Stimulated activated CD8-positive, alpha-beta memory T cell treated with anti-CD3 and anti-CD28 coated beads, Interleukin-15, amount 100 ng/mL, for 48 hours (primary cell): Measurements from ENCODE around the gene MRPS25.
"Not testable (repeated sequence)": the region's sequence is repeated elsewhere in the genome, so short reads cannot be mapped to it uniquely, and the experiment has no call there.

Experiments used
- DNase-seq, 2 donors: peaks; one replicate each; pipeline ENCODE4 v3.0.0-alpha.2; 2020; ENCODE audit warnings: low read depth in 2 of 2

Gene MRPS25

DNA sequence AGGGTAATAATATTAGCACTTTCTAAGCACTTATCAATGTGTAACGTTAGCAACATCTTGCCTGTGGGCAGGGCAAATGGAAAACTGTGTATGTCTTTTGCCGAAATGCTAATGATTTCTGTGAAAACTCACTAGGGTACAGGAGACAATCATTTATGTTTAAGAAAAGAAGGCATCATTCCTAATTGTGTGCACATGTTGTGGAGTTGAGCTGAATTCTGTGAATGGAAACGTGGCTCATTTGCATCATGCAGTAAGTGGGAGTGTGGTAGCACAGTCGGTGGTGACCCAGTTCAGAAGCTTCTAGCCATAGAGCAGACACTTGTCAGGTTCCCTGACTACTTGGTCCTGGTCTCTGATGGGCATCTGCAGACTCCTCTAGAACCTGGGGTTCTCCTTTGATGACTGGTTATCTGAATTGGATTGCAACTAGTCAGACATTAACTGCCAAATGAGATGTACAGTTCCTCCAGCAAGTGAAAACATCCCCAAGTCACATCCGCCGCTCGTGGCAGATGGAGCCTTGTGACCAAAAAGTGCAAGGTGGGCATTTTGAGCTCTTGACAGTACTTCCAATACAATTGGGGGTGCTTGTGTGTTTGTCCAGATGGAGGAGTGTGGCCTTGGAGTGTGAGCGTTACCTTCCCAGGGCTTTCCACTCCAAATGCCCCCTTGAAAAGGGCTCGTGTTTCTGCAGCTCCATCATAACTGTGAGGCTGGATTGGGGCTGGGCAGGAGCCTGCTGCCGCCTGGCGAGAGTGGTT is 21.5 kb downstream of the MRPS25 start:
- no peak for DNase-seq

DNA sequence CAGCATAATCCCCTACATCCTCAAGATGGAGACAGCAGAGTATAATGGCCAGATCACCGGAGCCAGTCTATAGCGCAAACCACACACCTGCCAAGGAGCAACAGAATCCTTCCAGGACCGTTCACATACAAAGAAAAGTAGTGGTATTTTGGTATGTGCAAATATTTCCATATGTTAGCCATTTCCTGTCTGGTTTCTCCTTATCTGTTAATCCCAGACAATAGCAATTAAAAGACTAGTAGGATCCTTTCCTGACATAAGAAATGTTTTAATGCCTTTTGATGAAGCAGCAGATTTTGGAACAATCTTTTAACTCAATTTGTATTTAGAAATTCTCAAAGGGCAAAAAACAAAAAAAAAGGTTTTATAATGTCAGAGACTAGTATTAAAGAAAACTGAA is 22.2 kb downstream of the MRPS25 start:
- no peak for DNase-seq

DNA sequence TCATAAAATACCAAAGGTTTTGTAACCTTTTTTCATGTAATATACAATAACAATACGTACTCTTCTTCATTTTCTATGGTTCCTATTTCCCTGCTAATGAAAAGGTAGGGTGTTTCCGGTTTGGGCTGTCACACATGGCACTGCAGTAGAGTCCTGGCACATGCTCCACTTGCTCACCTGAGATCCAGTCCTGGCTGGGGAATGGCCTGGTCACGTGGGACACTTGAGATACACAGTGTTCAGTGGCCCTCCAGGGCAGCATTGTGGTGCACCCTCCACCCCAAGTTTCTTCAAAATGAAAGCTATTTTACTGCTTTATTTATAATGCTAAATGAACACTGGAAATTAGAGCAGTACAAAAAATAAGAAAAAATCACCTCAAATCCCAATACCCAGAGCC is 23.2 kb downstream of the MRPS25 start:
- DNase-seq, result no peak

DNA sequence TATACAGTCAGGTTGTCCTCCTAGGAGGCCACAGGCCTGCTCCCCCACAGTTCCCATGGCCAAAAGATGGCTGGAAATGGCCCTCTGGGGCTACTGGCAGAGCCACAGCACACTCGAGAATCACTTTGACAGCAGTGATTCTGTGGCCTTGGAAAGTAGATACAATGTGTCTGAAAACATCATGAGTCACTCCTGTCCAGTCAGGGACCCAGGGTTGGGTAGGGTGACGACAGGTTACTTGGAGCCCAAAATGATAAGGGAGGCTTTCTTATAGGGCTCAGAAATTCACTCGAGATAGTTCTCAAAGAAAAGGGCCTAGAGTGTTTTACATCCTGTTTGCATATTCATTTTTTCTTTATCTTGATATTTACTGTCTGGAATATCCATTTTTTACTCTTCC is 24.3 kb downstream of the MRPS25 start:
- DNase-seq, result no peak

DNA sequence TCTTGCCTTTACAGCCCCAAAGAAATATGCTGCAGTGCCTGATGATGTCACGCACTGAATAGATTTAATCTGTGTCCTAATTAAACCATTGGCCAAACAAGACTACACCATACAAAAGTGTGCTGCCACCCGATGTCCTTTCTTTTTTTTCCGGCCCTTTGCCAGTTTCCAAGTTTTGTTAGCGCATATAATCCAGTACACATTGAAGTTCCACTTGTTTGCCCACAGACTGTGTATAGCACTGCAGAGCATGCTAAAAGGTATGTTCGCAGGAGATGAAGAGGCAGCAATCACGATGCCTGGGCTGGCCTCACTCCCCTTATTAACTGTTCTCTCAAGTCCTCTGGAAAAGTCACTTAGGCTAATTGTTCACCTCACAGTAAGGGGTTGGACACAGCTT is 26.8 kb downstream of the MRPS25 start:
- DNase-seq, result no peak

- DNase-seq, result no peak
Observed at GRCh38 chr3:15033103-15033502, 32.0 kb downstream of the MRPS25 start.

GRCh38 chr3:15032650-15033049 is 32.5 kb downstream of the MRPS25 start:
- DNase-seq, result no peak

GRCh38 chr3:15029625-15030024 is 35.5 kb downstream of the MRPS25 start:
- no peak for DNase-seq

DNA sequence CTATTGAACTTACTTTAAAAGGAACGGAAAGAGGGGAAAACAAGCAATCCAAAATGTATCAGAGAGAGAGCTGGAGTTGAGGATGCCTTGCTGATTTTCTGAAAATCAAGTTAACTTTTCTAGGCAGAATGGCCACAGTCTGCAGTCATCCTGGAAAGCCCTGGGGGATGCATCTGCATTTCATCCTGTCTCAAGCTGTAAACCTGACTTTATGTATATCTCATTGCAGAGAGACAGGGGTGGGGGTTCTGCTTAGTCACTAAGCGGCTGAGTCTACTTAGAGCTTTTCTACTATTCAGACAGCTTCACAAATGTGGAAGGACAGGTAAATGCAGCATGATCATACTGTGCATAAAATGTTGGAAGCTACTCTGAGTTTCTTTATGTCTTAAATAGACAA is 41.4 kb downstream of the MRPS25 start:
- DNase-seq, result no peak

- no peak for DNase-seq
Observed at GRCh38 chr3:15023249-15023648, 41.9 kb downstream of the MRPS25 start.

- DNase-seq, result no peak
Observed at GRCh38 chr3:15017191-15017590, 47.9 kb downstream of the MRPS25 start.

DNA sequence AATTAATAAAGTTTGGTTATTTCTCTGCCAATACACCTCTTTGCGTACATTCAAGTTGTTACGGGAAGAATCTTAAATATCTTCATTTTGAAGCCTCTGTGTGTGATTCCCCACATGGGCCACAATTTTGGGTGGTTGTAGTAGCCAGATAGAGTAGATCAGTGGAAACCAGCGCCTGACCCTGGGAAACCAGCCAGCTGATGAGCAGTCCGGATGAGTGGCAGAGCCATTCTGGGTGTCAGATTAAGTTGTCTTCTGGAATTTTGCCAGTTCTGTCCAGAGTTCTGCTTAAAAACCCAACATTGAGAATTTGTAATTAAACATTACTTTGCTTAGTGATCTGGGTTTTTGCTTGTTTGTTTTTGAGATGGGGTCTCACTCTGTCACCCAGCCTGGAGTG is 49.7 kb downstream of the MRPS25 start:
- DNase-seq, result no peak

- DNase-seq, result no peak
Observed at GRCh38 chr3:15014606-15015328, 50.3 kb downstream of the MRPS25 start.

DNA sequence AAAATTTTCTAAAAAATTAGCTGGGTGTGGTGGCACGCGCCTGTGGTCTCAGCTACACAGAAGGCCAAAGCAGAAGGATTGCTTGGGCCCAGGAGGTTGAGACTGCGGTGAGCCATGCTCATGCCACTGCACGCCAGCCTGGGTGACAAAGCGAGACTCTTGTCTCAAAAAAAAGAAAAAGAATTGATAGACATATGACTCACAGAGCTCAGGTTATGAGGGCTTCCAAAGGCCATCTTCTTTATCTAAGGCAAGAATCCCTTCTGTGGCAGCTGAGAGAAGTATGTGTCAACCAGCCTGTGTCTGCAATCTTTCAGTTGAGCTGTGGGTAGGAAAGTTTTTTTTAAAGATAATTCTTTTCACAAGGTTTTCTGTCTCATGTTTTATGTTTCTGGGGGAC is 53.9 kb downstream of the MRPS25 start:
- peak in 1 of 2 donors; percentile 6 for DNase-seq

DNA sequence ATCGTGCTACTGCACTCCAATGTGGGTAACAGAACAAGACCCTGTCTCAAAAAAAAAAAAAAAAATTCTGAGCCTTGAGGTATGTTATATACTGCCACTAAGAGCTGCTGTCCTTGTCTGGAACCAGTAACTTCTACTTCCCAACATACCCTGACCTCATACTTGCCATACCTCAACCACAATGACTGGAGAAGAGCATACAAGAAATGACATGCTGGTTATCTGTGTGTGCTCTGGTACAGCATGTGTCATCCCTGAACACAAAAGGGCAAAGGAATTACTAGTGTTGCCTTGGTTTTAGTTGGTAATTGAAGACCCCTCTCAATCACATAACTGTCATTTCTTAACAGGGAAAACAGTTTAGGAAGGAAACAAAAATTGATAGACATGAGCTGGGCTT is 54.5 kb downstream of the MRPS25 start:
- DNase-seq, result no peak

DNA sequence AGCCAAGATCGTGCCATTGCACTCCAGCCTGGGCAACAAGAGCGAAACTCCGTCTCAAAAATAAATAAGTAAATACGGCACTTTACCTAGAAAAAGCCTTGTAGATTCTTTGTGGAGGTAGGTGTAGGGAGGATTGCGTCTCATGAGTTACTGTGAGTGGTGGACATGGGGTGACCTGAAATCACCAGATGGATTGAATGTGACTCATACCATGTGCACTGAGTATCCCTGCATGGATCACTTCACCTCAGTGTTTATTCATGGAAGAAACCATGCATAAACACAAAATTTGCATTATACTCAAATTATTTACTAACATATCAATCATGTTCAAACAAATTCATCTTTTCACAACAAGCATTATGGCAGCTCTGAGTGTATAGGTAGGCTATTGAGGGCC is 55.9 kb downstream of the MRPS25 start:
- DNase-seq, result no peak

DNA sequence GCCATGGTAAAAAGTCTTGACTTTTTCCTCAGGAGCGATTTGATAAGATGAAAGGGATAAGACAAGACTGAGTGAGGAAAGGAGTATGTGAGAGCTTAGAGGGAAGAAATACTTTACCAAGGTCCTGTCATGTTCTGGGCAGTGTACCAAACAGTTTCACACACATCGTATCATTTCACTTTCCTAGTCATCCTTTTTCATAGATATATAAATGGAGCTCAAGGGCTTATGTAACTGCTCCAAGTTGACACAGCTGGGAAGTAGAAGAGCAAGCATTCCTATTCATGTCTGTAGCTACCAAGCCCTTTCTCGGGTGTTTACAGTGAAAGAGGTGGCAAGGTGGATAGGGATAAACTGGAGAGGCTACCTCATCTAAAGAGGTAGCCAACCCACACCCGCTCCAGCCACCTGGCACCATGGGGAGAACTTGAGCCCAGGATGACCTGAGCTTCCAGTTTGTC is 57.4 kb downstream of the MRPS25 start:
- DNase-seq, result no peak

- not testable (repeated sequence) for DNase-seq
Observed at GRCh38 chr3:14999182-14999581, 65.9 kb downstream of the MRPS25 start.
